K562 (cell line): Measurements from ENCODE around the gene LTBR. TPM values are rescaled to one million over a fixed set of nuclear protein-coding genes. Genes with fewer than 3 reads are reported as not detected.

Experiments used
- BRCA1 ChIP-seq, 2 experiments: fragments of 450-650 bp in 1 of 2; sonication (generic) in 1 of 2; formaldehyde crosslinking in 1 of 2; IDR thresholded peaks; 2 replicates each; pipeline versions ENCODE4 v1.5.0 to v1.6.1; 2017 to 2020; ENCODE audit warnings: mild to moderate bottlenecking in 1 of 2, missing genetic modification reagents in 1 of 2
- CEBPB ChIP-seq: fragments of 450-650 bp; IDR thresholded peaks from 2 replicates; pipeline ENCODE4 v1.6.1; 2016; ENCODE audit warnings: missing genetic modification characterization, missing compliant biosample characterization
- GTF2A2 ChIP-seq: IDR thresholded peaks from 2 replicates; pipeline ENCODE4 v1.6.1; 2016; ENCODE audit warnings: mild to moderate bottlenecking, missing genetic modification characterization, missing compliant biosample characterization
- HDAC1 ChIP-seq, 2 experiments: fragments of 450-650 bp; IDR thresholded peaks; 2 replicates each; pipeline ENCODE4 v1.6.1; 2016 to 2017; ENCODE audit warnings: inconsistent platforms in 1 of 2, mild to moderate bottlenecking in 1 of 2, moderate library complexity in 1 of 2
- KLF10 ChIP-seq: fragments of 250-450 bp; sonication (Bioruptor Pico); IDR thresholded peaks from 2 replicates; pipeline ENCODE4 v1.6.1; 2021; ENCODE audit warnings: matching md5 sums
- MYBL2 ChIP-seq, 2 experiments: fragments of 450-650 bp in 1 of 2; sonication (generic) in 1 of 2; formaldehyde crosslinking in 1 of 2; IDR thresholded peaks; 2 replicates each; pipeline versions ENCODE4 v1.6.1 to v1.8.1; 2017 to 2022; ENCODE audit warnings: borderline replicate concordance in 1 of 2, inconsistent platforms in 1 of 2, low read depth in 1 of 2, mild to moderate bottlenecking in 1 of 2, missing genetic modification reagents in 1 of 2, moderate library complexity in 1 of 2
- MYNN ChIP-seq, 2 experiments: sonication (generic); formaldehyde crosslinking in 1 of 2; IDR thresholded peaks; 2 replicates each; pipeline versions ENCODE4 v1.5.0 to v1.6.1; 2016 to 2020; ENCODE audit warnings: antibody characterized with exemption in 1 of 2, missing genetic modification reagents in 1 of 2
- NR4A1 ChIP-seq, 2 experiments: fragments of 250-450 bp in 1 of 2; fragments of 450-650 bp in 1 of 2; sonication (Bioruptor Pico) in 1 of 2; IDR thresholded peaks; 2 replicates each; pipeline versions ENCODE4 v1.4.0 to v1.6.1; 2016 to 2020; ENCODE audit warnings: mild to moderate bottlenecking in 2 of 2, missing compliant biosample characterization in 1 of 2, missing genetic modification characterization in 1 of 2, moderate library complexity in 1 of 2
- TCFL5 ChIP-seq: fragments of 250-450 bp; sonication (Bioruptor Pico); conservative IDR thresholded peaks from 2 replicates; pipeline ENCODE4 v1.6.1; 2021; ENCODE audit warnings: mild to moderate bottlenecking, moderate library complexity, matching md5 sums
- ZFX ChIP-seq: sonication (generic); formaldehyde crosslinking; IDR thresholded peaks from 2 replicates; pipeline ENCODE4 v1.8.0; 2022; ENCODE audit warnings: mild to moderate bottlenecking, missing genetic modification reagents, moderate library complexity
- polyA plus RNA-seq, 8 experiments: library from polyadenylated mRNA; depleted of rRNA in 4 of 8; stranded (reverse) in 5 of 8; unstranded in 3 of 8; fragments of >200 nt; fragmentation: Nextera tagmentation in 2 of 8; fragmentation: Illumina TruSeq in 1 of 8; extraction: Ambion mirVana in 2 of 8; extraction: Trizol in 1 of 8; gene quantifications; 2 replicates each; pipeline versions ENCODE4 v1.2.1 to v1.2.3, GENCODE V29; 2011 to 2014; ENCODE audit warnings: inconsistent platforms in 1 of 8, missing spikeins in 1 of 8
- total RNA-seq, 7 experiments: library from RNA; depleted of rRNA in 6 of 7; stranded (reverse); fragments of >200 nt in 6 of 7; fragmentation: Illumina TruSeq in 2 of 7; extraction: Trizol in 2 of 7; gene quantifications; 2 replicates each; pipeline versions ENCODE4 v1.2.1 to v1.2.3, GENCODE V29; 2011 to 2021; ENCODE audit warnings: low replicate concordance in 1 of 7
- TF ChIP-seq, protein P1 (sequence below): fragments of 250-450 bp; sonication (Bioruptor Pico); IDR thresholded peaks from 2 replicates; pipeline ENCODE4 v1.9.0; 2021; ENCODE audit warnings: mild to moderate bottlenecking, inconsistent platforms
- TF ChIP-seq, protein P2 (sequence below): IDR thresholded peaks from 2 replicates; pipeline ENCODE4 v1.6.1; 2016; ENCODE audit warnings: missing genetic modification characterization, missing compliant biosample characterization
- TF ChIP-seq, protein P3 (sequence below): sonication (generic); formaldehyde crosslinking; IDR thresholded peaks from 2 replicates; pipeline ENCODE4 v1.9.0; 2022; ENCODE audit warnings: mild to moderate bottlenecking, missing genetic modification reagents
- TF ChIP-seq, protein P4 (sequence below): sonication (generic); formaldehyde crosslinking; IDR thresholded peaks from 2 replicates; pipeline ENCODE4 v1.4.0; 2020; ENCODE audit warnings: mild to moderate bottlenecking, missing genetic modification reagents
- TF ChIP-seq, protein P5 (sequence below): IDR thresholded peaks from 2 replicates; pipeline ENCODE4 v1.6.1; 2011; ENCODE audit warnings: borderline replicate concordance, low read depth, mild to moderate bottlenecking, moderate library complexity, low read length; ENCODE audit not compliant: insufficient read depth, poor library complexity, severe bottlenecking

LTBR gene
- total and polyA plus RNA-seq, 9 of the 15 experiments (the other 6 are each of a cell fraction or from before 2014, with no cell fraction given), result 0.96 to 69.0 (median 35.3) TPM

DNA sequence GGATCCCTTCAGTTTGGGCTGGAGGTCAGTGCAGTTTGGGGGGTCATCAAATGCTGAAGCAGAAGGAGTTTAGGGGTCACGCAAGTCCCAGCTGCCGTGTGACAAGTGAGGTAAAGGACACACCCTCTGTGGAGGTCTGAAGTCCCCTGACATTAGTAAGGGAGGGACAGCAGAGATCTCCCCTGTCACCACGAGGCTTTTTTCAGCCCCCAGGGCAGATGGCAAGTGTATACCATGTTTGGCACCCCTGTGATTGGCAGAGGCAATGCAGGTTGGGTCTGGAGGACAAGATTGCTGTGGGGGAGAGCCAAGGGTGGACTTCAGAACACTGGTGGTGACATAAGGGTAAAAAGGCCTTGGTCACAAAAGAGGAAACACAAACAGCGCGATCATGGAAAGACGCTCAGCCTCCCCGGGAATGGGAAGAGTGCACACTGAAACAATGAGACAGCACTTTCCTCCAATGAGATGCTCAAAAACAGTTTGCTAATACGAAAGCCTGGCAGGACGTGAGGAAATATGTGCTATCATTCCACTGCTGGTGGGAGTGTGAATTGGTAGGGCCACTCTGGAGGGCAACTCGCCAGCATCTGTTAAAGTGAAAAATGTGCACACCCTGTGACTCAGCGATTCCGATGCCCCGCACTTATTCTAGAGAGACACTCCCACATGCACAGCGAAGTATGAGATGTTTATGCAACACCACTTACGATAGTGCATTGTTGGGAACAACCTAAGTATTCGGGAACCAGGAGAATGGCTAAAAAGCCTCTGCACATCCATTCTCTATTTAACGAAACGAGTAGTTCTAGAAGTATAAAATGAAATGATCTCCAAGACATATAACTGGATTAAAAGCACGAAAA, 46.4 kb downstream of the LTBR start (continued):
- TF ChIP-seq, protein P1, sequence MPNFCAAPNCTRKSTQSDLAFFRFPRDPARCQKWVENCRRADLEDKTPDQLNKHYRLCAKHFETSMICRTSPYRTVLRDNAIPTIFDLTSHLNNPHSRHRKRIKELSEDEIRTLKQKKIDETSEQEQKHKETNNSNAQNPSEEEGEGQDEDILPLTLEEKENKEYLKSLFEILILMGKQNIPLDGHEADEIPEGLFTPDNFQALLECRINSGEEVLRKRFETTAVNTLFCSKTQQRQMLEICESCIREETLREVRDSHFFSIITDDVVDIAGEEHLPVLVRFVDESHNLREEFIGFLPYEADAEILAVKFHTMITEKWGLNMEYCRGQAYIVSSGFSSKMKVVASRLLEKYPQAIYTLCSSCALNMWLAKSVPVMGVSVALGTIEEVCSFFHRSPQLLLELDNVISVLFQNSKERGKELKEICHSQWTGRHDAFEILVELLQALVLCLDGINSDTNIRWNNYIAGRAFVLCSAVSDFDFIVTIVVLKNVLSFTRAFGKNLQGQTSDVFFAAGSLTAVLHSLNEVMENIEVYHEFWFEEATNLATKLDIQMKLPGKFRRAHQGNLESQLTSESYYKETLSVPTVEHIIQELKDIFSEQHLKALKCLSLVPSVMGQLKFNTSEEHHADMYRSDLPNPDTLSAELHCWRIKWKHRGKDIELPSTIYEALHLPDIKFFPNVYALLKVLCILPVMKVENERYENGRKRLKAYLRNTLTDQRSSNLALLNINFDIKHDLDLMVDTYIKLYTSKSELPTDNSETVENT, result no peak
- TF ChIP-seq GTF2A2 (tag) (no peak), NR4A1 (CRISPR knock-in tag; IDR thresholded peaks at IDR 0.05) (no peak), NR4A1 (tag; IDR thresholded peaks at IDR 0.05) (0 out of 2 replicates have a peak, but pooled peaks have one; percentile 21), ZFX (CRISPR knock-in tag) (no peak), MYBL2 (IDR thresholded peaks at IDR 0.05; ENCODE audit: low read depth) (no peak), MYBL2 (CRISPR knock-in tag; IDR thresholded peaks at IDR 0.05; ENCODE audit: borderline replicate concordance) (no peak), TCFL5 (no peak), KLF10 (CRISPR knock-in tag) (no peak), BRCA1 (IDR thresholded peaks at IDR 0.05) (no peak), BRCA1 (CRISPR knock-in tag; IDR thresholded peaks at IDR 0.05) (no peak), HDAC1 (IDR thresholded peaks at IDR 0.05) (peak in 1 of 2 experiments; percentile 64; a peak in 1 of 4 replicates), CEBPB (tag) (peak; percentile 86), MYNN (IDR thresholded peaks at IDR 0.05) (peak; percentile 89), MYNN (CRISPR knock-in tag; IDR thresholded peaks at IDR 0.05) (no peak)
- TF ChIP-seq, protein P2, sequence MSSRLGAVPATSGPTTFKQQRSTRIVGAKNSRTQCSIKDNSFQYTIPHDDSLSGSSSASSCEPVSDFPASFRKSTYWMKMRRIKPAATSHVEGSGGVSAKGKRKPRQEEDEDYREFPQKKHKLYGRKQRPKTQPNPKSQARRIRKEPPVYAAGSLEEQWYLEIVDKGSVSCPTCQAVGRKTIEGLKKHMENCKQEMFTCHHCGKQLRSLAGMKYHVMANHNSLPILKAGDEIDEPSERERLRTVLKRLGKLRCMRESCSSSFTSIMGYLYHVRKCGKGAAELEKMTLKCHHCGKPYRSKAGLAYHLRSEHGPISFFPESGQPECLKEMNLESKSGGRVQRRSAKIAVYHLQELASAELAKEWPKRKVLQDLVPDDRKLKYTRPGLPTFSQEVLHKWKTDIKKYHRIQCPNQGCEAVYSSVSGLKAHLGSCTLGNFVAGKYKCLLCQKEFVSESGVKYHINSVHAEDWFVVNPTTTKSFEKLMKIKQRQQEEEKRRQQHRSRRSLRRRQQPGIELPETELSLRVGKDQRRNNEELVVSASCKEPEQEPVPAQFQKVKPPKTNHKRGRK, result no peak
- TF ChIP-seq, protein P3, sequence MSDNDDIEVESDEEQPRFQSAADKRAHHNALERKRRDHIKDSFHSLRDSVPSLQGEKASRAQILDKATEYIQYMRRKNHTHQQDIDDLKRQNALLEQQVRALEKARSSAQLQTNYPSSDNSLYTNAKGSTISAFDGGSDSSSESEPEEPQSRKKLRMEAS (CRISPR knock-in tag), result peak; percentile 29
- TF ChIP-seq, protein P4, sequence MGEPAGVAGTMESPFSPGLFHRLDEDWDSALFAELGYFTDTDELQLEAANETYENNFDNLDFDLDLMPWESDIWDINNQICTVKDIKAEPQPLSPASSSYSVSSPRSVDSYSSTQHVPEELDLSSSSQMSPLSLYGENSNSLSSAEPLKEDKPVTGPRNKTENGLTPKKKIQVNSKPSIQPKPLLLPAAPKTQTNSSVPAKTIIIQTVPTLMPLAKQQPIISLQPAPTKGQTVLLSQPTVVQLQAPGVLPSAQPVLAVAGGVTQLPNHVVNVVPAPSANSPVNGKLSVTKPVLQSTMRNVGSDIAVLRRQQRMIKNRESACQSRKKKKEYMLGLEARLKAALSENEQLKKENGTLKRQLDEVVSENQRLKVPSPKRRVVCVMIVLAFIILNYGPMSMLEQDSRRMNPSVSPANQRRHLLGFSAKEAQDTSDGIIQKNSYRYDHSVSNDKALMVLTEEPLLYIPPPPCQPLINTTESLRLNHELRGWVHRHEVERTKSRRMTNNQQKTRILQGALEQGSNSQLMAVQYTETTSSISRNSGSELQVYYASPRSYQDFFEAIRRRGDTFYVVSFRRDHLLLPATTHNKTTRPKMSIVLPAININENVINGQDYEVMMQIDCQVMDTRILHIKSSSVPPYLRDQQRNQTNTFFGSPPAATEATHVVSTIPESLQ, result no peak
- TF ChIP-seq, protein P5, sequence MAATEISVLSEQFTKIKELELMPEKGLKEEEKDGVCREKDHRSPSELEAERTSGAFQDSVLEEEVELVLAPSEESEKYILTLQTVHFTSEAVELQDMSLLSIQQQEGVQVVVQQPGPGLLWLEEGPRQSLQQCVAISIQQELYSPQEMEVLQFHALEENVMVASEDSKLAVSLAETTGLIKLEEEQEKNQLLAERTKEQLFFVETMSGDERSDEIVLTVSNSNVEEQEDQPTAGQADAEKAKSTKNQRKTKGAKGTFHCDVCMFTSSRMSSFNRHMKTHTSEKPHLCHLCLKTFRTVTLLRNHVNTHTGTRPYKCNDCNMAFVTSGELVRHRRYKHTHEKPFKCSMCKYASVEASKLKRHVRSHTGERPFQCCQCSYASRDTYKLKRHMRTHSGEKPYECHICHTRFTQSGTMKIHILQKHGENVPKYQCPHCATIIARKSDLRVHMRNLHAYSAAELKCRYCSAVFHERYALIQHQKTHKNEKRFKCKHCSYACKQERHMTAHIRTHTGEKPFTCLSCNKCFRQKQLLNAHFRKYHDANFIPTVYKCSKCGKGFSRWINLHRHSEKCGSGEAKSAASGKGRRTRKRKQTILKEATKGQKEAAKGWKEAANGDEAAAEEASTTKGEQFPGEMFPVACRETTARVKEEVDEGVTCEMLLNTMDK, result no peak
